Glutamatergic neuron (in vitro differentiated cells): ENCODE data around the gene EPS8. TPM values are rescaled to one million over a fixed set of nuclear protein-coding genes. Genes with fewer than 3 reads are reported as not detected.

ENCODE experiments used
- DNase-seq: peaks from one replicate; pipeline ENCODE4 v3.0.0; 2022
- H3K27ac Mint-ChIP-seq: one replicate; pipeline ENCODE4 v1.8.0; 2020; ENCODE audit warnings: mild to moderate bottlenecking, mixed read lengths, inconsistent platforms; ENCODE audit not compliant: unreplicated experiment
- H3K27me3 Mint-ChIP-seq: one replicate; pipeline ENCODE4 v1.8.0; 2020; ENCODE audit warnings: mild to moderate bottlenecking, moderate library complexity, mixed read lengths, inconsistent platforms; ENCODE audit not compliant: unreplicated experiment
- H3K36me3 Mint-ChIP-seq: one replicate; pipeline ENCODE4 v1.8.0; 2020; ENCODE audit warnings: mild to moderate bottlenecking, mixed read lengths, inconsistent platforms; ENCODE audit not compliant: unreplicated experiment
- H3K4me1 Mint-ChIP-seq: one replicate; pipeline ENCODE4 v1.8.0; 2020; ENCODE audit warnings: mild to moderate bottlenecking, low read depth, mixed read lengths, inconsistent platforms; ENCODE audit not compliant: unreplicated experiment
- H3K4me3 Mint-ChIP-seq: one replicate; pipeline ENCODE4 v1.8.0; 2020; ENCODE audit warnings: mild to moderate bottlenecking, mixed read lengths, inconsistent platforms; ENCODE audit not compliant: unreplicated experiment
- H3K9me3 Mint-ChIP-seq: one replicate; pipeline ENCODE4 v1.8.0; 2020; ENCODE audit warnings: mild to moderate bottlenecking, moderate library complexity, mixed read lengths, inconsistent platforms; ENCODE audit not compliant: unreplicated experiment
- long read RNA-seq: library from polyadenylated mRNA; unstranded; transcript quantifications from one replicate; pipeline ENCODE4 v2.0.0, GENCODE V29; 2020; ENCODE audit not compliant: unreplicated experiment
- total RNA-seq: library from RNA; stranded (reverse); fragmentation: NEBNext Ultra II Directional; extraction: Animal tissue kit (Norgen Biotek cat#: 25700); gene quantifications from one replicate; pipeline ENCODE4 v1.2.1, GENCODE V29; 2021; ENCODE audit not compliant: unreplicated experiment
- TF ChIP-seq, protein P1 (sequence below): fragments of 200-600 bp; sonication (generic); IDR thresholded peaks from one replicate; pipeline ENCODE4 v1.5.0; 2021; ENCODE audit not compliant: partially characterized antibody, unreplicated experiment

EPS8 gene
- 4.3 TPM for total RNA-seq
- long read RNA-seq, partial matches to known transcripts: 3 of 3 reads
- long read RNA-seq, other reads (novel, unspliced or antisense): 0 of 3 reads

DNA sequence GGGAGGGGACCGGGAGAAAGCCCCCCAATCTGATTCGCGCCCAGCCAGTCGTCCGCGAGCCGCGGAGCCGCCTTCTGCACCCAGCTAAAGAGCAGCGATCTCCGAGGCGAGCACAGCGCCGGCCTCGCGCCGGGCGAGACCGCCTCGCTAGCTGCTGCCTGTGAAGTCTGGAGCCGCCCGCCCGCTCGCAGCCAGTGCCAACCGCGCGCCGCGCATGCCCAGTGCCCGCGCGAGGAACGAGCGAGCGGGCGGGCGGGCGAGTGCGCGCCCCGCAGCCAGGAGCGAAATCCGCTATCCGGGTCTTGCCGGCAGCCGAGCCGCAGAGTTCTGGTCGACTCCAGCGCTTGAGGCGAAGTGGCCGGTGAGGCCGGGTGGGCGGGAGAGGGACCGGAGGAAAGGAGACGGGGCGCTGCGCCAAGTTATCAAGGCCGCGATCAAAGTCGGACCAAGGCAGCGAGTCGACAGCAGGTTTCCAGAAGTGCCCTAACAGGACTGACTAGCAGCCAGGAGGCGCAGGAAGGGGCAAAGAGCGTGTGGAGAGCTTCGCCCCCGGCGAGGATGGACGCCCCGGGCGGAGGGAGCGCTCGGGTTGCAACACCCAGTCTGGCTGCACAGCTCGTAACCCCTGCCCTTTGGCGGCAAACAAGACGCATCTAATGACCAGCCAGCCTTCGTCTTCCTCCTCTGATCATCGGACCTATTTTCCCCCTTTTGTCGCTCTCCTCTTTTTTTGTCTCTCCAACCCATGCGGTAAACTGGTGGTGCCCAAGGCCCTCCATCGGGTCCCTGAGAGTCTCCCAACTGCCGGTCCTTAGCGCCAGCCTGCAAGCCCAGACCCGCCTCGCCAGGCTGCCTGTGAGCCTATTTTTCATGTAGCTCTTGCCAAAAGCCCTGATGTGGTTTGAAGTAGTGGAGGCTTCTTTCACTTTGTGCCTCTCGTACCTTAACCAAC lies at the start of gene EPS8:
EPS8 (minus strand) TSS at position 169 of the 952 bp plus-strand sequence. CDS start 106,437 bp downstream, outside the sequence.
- H3K9me3 Mint-ChIP-seq: peaks cover 6% of the 10 kb centered on the region
- peak; percentile 98 for DNase-seq
- peaks cover 7% of the 10 kb centered on the region for H3K4me1 Mint-ChIP-seq
- no peaks in the 10 kb centered on the region for H3K36me3 Mint-ChIP-seq
- peak within 1 kb of the TSS; percentile 36 for H3K27ac Mint-ChIP-seq
- peaks cover 4% of the 10 kb centered on the region for H3K27me3 Mint-ChIP-seq
- TF ChIP-seq, protein P1, sequence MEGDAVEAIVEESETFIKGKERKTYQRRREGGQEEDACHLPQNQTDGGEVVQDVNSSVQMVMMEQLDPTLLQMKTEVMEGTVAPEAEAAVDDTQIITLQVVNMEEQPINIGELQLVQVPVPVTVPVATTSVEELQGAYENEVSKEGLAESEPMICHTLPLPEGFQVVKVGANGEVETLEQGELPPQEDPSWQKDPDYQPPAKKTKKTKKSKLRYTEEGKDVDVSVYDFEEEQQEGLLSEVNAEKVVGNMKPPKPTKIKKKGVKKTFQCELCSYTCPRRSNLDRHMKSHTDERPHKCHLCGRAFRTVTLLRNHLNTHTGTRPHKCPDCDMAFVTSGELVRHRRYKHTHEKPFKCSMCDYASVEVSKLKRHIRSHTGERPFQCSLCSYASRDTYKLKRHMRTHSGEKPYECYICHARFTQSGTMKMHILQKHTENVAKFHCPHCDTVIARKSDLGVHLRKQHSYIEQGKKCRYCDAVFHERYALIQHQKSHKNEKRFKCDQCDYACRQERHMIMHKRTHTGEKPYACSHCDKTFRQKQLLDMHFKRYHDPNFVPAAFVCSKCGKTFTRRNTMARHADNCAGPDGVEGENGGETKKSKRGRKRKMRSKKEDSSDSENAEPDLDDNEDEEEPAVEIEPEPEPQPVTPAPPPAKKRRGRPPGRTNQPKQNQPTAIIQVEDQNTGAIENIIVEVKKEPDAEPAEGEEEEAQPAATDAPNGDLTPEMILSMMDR: no peak
- peak within 1 kb of the TSS; percentile 92 for H3K4me3 Mint-ChIP-seq

DNA sequence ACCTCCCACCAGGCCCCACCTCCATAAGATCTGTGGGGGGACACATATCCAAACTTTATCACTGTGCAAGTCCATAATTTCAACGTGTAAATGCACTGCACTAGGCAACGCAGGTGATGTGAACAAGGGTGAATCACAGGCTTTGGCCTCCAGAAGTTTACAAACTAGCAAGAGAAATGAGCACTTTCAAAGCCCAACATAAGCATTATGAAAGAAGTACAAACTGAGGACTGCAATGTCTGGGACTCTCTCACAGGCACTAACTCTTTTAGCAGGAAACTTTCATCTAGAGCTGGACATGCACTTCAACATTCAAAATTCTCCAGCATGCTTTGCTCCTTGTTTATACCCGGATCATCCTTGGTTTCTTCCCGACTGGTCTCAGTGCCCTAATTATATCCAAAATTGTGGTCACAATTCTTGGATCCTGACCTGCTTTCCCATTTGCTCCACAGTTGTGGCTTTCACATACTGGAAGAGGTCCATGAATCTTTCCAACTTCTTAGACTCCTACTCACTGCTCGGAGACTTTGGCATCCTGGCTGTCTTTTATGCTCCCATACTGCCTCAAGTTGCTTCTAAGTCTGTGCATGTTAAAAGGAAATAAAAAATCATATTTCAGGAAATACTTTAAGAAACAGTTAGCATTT lies 48.1 kb upstream of the EPS8 start:
- TF ChIP-seq, protein P1: no peak
- peaks cover 1% of the 10 kb centered on the region for H3K27me3 Mint-ChIP-seq
- no peak for DNase-seq

DNA sequence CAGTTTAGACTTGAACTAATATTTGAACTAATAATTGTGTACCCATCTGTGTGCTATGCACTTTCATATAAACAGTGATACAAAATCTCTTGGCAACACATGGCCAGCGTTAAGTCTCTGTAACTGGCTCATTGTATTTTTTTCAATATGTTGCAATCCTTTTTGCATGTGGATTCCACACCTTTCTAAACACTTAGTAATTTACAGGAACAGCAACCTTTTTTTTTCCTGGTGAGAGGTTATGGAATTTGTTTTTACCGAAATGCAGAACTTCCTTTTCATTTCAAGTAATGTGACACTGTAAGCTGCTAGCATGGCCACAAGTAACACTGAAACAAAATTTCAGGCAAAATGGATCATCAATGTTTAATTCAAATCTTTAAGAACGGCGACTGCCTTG lies 45.4 kb upstream of the EPS8 start:
- H3K9me3 Mint-ChIP-seq: no peaks in the 10 kb centered on the region
- H3K27me3 Mint-ChIP-seq: peaks cover 1% of the 10 kb centered on the region
- no peaks in the 10 kb centered on the region for H3K4me1 Mint-ChIP-seq
- no peaks in the 10 kb centered on the region for H3K36me3 Mint-ChIP-seq
- TF ChIP-seq, protein P1: no peak
- no peak for DNase-seq
- no peak overlapping the region for H3K27ac Mint-ChIP-seq
- H3K4me3 Mint-ChIP-seq: no peak overlapping the region

More for the DNA sequence above, 48.1 kb upstream of the EPS8 start:
- Mint-ChIP-seq H3K36me3 (no peaks in the 10 kb centered on the region), H3K4me1 (no peaks in the 10 kb centered on the region), H3K4me3 (no peak overlapping the region), H3K9me3 (no peaks in the 10 kb centered on the region), H3K27ac (no peak overlapping the region)

DNA sequence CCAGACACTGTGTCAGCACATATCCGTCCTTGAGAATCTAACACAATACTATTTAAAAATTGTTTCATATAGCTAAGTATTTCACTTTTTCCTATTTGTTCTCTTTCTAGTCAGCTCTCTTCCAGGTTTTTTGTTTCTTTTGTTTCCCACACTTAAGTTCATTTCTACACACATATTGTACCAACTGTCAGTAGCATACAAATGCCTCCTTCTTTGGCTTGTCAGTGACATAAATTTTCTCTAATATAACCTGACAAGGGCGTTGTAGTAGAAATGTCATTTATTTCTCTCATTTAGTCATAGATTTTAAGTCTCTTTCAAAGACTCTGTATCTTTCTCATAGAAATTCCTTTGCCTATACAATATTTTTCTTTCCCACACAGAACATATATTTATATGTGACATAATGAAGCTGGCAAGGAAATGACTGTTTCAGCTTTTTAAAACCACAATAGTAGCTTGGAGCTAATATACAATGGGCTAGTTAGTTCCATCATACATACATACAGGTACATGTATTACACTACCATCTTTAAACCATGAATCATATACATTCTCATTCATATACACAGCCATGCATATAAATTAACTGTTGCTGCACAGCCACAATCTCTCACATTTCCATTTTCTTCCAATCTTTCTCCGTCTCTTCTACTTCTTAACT lies 42.3 kb upstream of the EPS8 start:
- Mint-ChIP-seq H3K27me3 (no peaks in the 10 kb centered on the region), H3K36me3 (no peaks in the 10 kb centered on the region), H3K9me3 (no peaks in the 10 kb centered on the region), H3K4me1 (no peaks in the 10 kb centered on the region), H3K4me3 (no peak overlapping the region), H3K27ac (no peak overlapping the region)
- DNase-seq: no peak
- TF ChIP-seq, protein P1: no peak
